Left lung (tissue), 10 donors: ENCODE results near the gene TMEM121B. TPM values are rescaled to one million over a fixed set of nuclear protein-coding genes. Genes with fewer than 3 reads are reported as not detected.

Experiments
- ATAC-seq: fragments of 200-7000 bp; cut with Tn5 transposase; one replicate; pipeline ENCODE4 v1.9.1; 2020; ENCODE audit warnings: moderate library complexity
- DNase-seq, 4 donors: peaks; one replicate each; pipeline ENCODE4 v3.0.0-alpha.2; 2013 to 2020
- H3K27ac ChIP-seq, 2 donors: fragments of 200-600 bp; sonication (generic) in 1 of 2; one replicate each; pipeline versions ENCODE4 v1.5.0 to v1.8.0; 2020 to 2021
- H3K27me3 ChIP-seq, 2 donors: fragments of 200-600 bp; sonication (generic) in 1 of 2; one replicate each; pipeline versions ENCODE4 v1.5.0 to v1.8.0; 2020 to 2021
- H3K36me3 ChIP-seq, 2 donors: fragments of 200-600 bp; sonication (generic) in 1 of 2; one replicate each; pipeline versions ENCODE4 v1.5.0 to v1.8.0; 2020 to 2021
- H3K4me1 ChIP-seq, 2 donors: fragments of 200-600 bp; one replicate each; pipeline ENCODE4 v1.8.0; 2021
- H3K4me3 ChIP-seq, 2 donors: fragments of 200-600 bp; sonication (generic) in 1 of 2; one replicate each; pipeline versions ENCODE4 v1.5.0 to v1.8.0; 2020 to 2021; ENCODE audit warnings: mild to moderate bottlenecking in 1 of 2
- H3K9me3 ChIP-seq, 2 donors: fragments of 200-600 bp; sonication (generic) in 1 of 2; one replicate each; pipeline versions ENCODE4 v1.5.0 to v1.8.0; 2020 to 2021
- CTCF ChIP-seq, 2 donors: fragments of 200-600 bp; sonication (generic) in 1 of 2; IDR thresholded peaks; one replicate each; pipeline versions ENCODE4 v1.5.0 to v1.8.0; 2021; ENCODE audit warnings: antibody characterized with exemption in 2 of 2
- intact Hi-C, 2 donors: fragments of 100-400 bp; cut with DNase I; formaldehyde crosslinking; loops; one replicate each; pipeline versions ENCODE4 v1.11.2 to v1.14.2; 2022
- polyA plus RNA-seq, 6 donors: library from polyadenylated mRNA; unstranded; fragments of 120-200 nt; gene quantifications; one replicate each; pipeline ENCODE4 v1.2.1, GENCODE V29; 2013; ENCODE audit not compliant: insufficient read length in 6 of 6
- total RNA-seq, 2 donors: library from RNA; stranded (reverse); fragmentation: NEBNext Ultra II Directional; extraction: Animal tissue kit (Norgen Biotek cat#: 25700); gene quantifications; one replicate each; pipeline ENCODE4 v1.2.1, GENCODE V29; 2021
- donor health status: DM: no; HTN: yes; CAD: no.
- donor health status: DM: no; HTN: no; CAD: no.

TMEM121B gene
- total and polyA plus RNA-seq, 8 donors: 0.41 to 1.4 (median 0.94) TPM

- ATAC-seq: no peak
- no peak overlapping the region for H3K4me3 ChIP-seq
- intact Hi-C loops: no loop called here
- DNase-seq: no peak
- TF ChIP-seq CTCF (IDR thresholded peaks at IDR 0.05): no peak
- no peaks in the 10 kb centered on the region for H3K4me1 ChIP-seq
- no peaks in the 10 kb centered on the region for H3K9me3 ChIP-seq
- H3K27ac ChIP-seq: no peak overlapping the region
- H3K27me3 ChIP-seq: no peaks in the 10 kb centered on the region
- peaks cover 0 to 19% of the 10 kb centered on the region in 2 donors for H3K36me3 ChIP-seq
Observed at GRCh38 chr22:17132112-17132511, 11.0 kb upstream of the TMEM121B start.

- Histone ChIP-seq H3K9me3 (no peaks in the 10 kb centered on the region), H3K36me3 (peaks cover 0 to 15% of the 10 kb centered on the region in 2 donors), H3K27ac (no peak overlapping the region), H3K27me3 (no peaks in the 10 kb centered on the region), H3K4me3 (no peak overlapping the region), H3K4me1 (no peaks in the 10 kb centered on the region)
- DNase-seq (no peak), ATAC-seq (no peak)
- no peak for TF ChIP-seq CTCF (IDR thresholded peaks at IDR 0.05)
- intact Hi-C loops: no loop called here
Observed at GRCh38 chr22:17131686-17132085, 10.5 kb upstream of the TMEM121B start.

GRCh38 chr22:17130199-17130598 is 9.0 kb upstream of the TMEM121B start:
- H3K27me3 ChIP-seq: no peaks in the 10 kb centered on the region
- intact Hi-C loops: no loop called here
- TF ChIP-seq CTCF (IDR thresholded peaks at IDR 0.05): no peak
- no peaks in the 10 kb centered on the region for H3K4me1 ChIP-seq
- no peaks in the 10 kb centered on the region for H3K9me3 ChIP-seq
- no peak overlapping the region for H3K4me3 ChIP-seq
- ATAC-seq (no peak), DNase-seq (no peak)
- no peak overlapping the region for H3K27ac ChIP-seq
- H3K36me3 ChIP-seq: peaks cover 0 to 8% of the 10 kb centered on the region in 2 donors

GRCh38 chr22:17120711-17121232 is 388 bp downstream of the TMEM121B start:
- H3K36me3 ChIP-seq: no peaks in the 10 kb centered on the region
- intact Hi-C loops: no loop called here
- H3K4me1 ChIP-seq: peaks cover 0 to 62% of the 10 kb centered on the region in 2 donors
- H3K4me3 ChIP-seq: peak overlapping the region; percentile 25 to 56
- peaks cover 33 to 50% of the 10 kb centered on the region in 2 donors for H3K27me3 ChIP-seq
- DNase-seq (no peak), ATAC-seq (no peak)
- H3K9me3 ChIP-seq: no peaks in the 10 kb centered on the region
- no peak for TF ChIP-seq CTCF (IDR thresholded peaks at IDR 0.05)
- H3K27ac ChIP-seq: no peak overlapping the region

GRCh38 chr22:17120281-17120680 is 879 bp downstream of the TMEM121B start:
- Histone ChIP-seq H3K27ac (no peak overlapping the region), H3K36me3 (no peaks in the 10 kb centered on the region), H3K4me3 (peak overlapping the region in 1 of 2 donors; percentile 56), H3K27me3 (peaks cover 33 to 50% of the 10 kb centered on the region in 2 donors), H3K4me1 (peaks cover 0 to 66% of the 10 kb centered on the region in 2 donors), H3K9me3 (no peaks in the 10 kb centered on the region)
- intact Hi-C loops: no loop called here
- TF ChIP-seq CTCF (IDR thresholded peaks at IDR 0.05): no peak
- DNase-seq: peak; percentile 37 to 88 (median 65)
- peak; percentile 76 for ATAC-seq
